Right cardiac atrium (tissue), 5 donors: ENCODE measurements around the gene JARID2. TPM values are rescaled to one million over a fixed set of nuclear protein-coding genes. Genes with fewer than 3 reads are reported as not detected.

Experiments
- ATAC-seq, 2 donors: fragments of 200-7000 bp; cut with Tn5 transposase; one replicate each; pipeline versions ENCODE4 v1.8.0 to v1.9.1; 2020; ENCODE audit warnings: moderate library complexity in 2 of 2, mild to moderate bottlenecking in 1 of 2
- DNase-seq, 3 donors: peaks; one replicate each; pipeline ENCODE4 v3.0.0-alpha.2; 2020
- H3K27ac ChIP-seq: one replicate; pipeline ENCODE4 v1.5.1; 2013; ENCODE audit warnings: mild to moderate bottlenecking, low read length, control low read depth, moderate library complexity
- H3K27me3 ChIP-seq: one replicate; pipeline ENCODE4 v1.6.1; 2013; ENCODE audit not compliant: control insufficient read depth, insufficient read depth
- H3K4me1 ChIP-seq: one replicate; pipeline ENCODE4 v1.6.1; 2013; ENCODE audit warnings: low read length; ENCODE audit not compliant: control insufficient read depth, insufficient read depth
- H3K4me3 ChIP-seq: one replicate; pipeline ENCODE4 v1.5.1; 2013; ENCODE audit warnings: low read length, control low read depth
- H3K9me3 ChIP-seq: one replicate; pipeline ENCODE4 v1.6.1; 2013; ENCODE audit warnings: low read length; ENCODE audit not compliant: control insufficient read depth
- WGBS: extraction: QIAGEN DNeasy Blood & Tissue Kit; methylation state at CpG from one replicate; pipeline ENCODE4 v1.1.7; 2013; 5-methylcytosine and 5-hydroxymethylcytosine counted together
- intact Hi-C, 4 donors: fragments of 100-400 bp; cut with DNase I; formaldehyde crosslinking; loops; one replicate each; pipeline versions ENCODE4 v1.11.0 to v1.14.0; 2022 to 2023
- polyA plus RNA-seq: library from polyadenylated mRNA; stranded (reverse); fragments of 200-250 nt; gene quantifications from one replicate; pipeline ENCODE4 v1.2.3, GENCODE V29; 2013
- total RNA-seq, 4 donors: library from RNA; stranded (reverse); fragmentation: NEBNext Ultra II Directional; extraction: Animal tissue kit (Norgen Biotek cat#: 25700); gene quantifications; one replicate each; pipeline ENCODE4 v1.2.1, GENCODE V29; 2021
- donor health status: healthy with polysubstance abuse.
- donor health status: DM: no; HTN: yes; CAD: no.
- donor health status: DM: no; HTN: no; CAD: no.
- donor health status: DM: no; HTN: yes; CAD: no; lungs with severe emphysema.
- donor health status: DM: yes; HTN: yes; CAD: no.

The JARID2 gene
- total and polyA plus RNA-seq, 5 donors, result 4.1 to 10.1 (median 9.1) TPM

DNA sequence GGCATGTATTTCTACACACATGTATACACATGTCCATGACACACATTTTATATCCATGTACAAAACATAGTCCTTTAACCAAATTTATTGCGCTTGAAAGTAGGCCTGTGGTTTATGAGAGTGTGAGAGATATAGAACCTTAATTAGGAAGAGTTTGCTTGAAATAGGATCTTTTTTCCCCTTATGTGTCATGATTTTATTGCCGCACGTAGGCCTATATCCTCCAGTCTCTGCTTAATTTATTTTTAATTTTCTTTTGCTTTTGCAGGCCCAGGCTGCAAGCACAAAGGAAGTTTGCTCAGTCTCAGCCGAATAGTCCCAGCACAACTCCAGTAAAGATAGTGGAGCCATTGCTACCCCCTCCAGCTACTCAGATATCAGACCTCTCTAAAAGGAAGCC is 205.9 kb downstream of the JARID2 start:
- ATAC-seq (no peak), DNase-seq (no peak)
- H3K9me3 ChIP-seq, result no peaks in the 10 kb centered on the region
- WGBS, result 84% methylated on average over 4 of the region's 4 CpGs
- peaks cover 22% of the 10 kb centered on the region for H3K4me1 ChIP-seq
- no peak overlapping the region for H3K27ac ChIP-seq
- no peak overlapping the region for H3K4me3 ChIP-seq
- intact Hi-C loops, result no loop called here
- no peaks in the 10 kb centered on the region for H3K27me3 ChIP-seq

DNA sequence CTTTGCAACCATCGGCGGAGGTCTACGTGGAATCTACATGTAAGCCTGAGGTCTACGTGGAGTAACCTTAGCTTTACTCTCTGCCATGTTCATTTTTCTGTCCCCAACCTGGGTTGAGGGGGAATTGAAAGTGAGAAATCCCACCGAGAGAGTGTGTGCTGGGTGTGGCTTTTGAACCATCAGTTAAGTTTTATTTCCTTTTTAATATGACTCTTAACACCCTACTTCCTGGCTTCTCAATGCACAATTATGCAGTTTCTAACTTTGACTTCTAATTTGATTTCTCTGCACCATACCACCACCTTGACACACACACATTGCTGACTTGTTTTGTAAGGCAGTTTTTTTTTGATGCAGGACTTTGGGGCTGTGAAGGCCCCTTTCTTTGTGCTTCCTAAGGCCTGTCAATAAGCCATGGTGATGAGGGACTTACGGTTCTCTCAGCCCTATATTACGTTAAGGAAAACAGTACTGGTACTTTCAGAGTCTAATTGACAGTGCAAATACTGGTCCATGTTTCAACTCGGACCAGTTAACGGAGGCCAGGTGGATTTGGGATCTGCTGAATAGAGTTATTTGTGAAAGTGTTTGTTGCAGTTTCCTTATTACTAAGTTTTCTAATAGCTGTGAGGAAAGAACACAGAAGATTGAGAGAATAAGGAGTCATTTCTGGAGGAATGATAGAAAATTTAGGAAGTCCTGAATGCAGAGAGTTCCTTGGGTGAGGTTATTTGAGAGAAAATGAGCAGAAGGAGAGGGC is 206.5 kb downstream of the JARID2 start:
- no peaks in the 10 kb centered on the region for H3K9me3 ChIP-seq
- intact Hi-C loops, result no loop called here
- ATAC-seq (no peak), DNase-seq (no peak)
- H3K4me3 ChIP-seq, result no peak overlapping the region
- H3K27ac ChIP-seq, result peak overlapping the region; percentile 79
- peaks cover 22% of the 10 kb centered on the region for H3K4me1 ChIP-seq
- 87% methylated on average over 9 of the region's 9 CpGs for WGBS
- no peaks in the 10 kb centered on the region for H3K27me3 ChIP-seq

DNA sequence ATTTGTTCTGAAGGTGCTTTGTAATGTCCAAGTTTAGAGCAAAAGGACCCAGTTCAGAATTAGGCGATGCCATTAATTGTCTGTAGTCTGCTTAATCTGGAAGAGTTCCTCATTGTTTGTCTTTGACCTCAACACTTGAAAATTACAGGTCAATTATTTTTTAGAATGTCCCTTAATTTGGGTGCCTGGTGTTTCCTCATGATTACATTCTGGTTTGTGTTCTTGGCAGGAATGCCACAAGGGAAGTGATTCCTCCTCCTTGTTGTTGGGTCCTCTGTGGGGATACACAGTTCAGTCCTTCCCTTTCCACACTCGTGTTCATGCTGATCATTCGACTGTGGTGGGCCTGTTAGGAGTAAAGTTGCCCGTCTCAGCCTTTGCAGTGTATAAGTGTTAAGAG is 207.3 kb downstream of the JARID2 start:
- intact Hi-C loops, result no loop called here
- DNase-seq (no peak), ATAC-seq (peak; percentile 40 to 61)
- no peaks in the 10 kb centered on the region for H3K27me3 ChIP-seq
- peak overlapping the region; percentile 70 for H3K27ac ChIP-seq
- 59% methylated on average over 4 of the region's 4 CpGs for WGBS
- H3K4me1 ChIP-seq, result peaks cover 22% of the 10 kb centered on the region
- no peaks in the 10 kb centered on the region for H3K9me3 ChIP-seq
- H3K4me3 ChIP-seq, result no peak overlapping the region

DNA sequence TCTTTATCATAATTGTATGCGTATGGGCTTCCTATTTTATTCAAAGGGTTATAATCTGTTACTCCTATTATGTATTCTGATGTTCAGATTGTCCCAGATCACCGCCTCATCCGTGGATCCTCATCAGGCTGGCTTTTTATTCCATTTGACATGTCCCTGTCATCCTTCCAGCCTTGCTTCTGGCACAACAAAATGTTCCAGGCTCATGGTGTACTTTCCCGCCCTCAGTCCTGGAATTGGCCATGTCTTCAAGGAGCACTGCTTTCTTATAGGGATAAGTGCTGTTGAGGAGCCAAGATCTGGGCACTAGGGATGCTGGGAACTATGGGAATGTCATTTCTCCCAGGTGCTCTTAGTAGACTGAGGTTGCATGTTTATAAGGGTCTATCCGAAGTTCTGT is 207.8 kb downstream of the JARID2 start:
- WGBS, result 58% methylated on average over 5 of the region's 5 CpGs

DNA sequence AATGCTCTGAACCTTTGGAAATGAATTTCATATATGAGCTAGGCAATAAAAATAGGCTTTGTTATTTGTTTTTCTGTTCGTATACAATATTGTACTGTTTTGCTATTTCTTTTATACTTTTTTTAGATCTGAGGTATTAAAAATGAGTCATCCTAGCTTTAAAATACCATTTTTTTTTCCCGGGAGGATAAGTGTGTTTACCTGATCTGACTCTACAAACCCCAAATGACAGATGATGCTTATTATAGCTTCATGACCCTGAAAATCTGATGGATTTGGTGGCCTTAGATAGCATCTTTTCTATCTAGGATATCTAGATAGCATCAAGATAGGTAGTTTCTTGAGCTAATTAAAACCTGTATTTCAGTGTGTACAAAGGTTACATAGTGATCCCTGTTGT is 210.6 kb downstream of the JARID2 start:
- Histone ChIP-seq H3K27me3 (no peaks in the 10 kb centered on the region), H3K27ac (no peak overlapping the region), H3K9me3 (no peaks in the 10 kb centered on the region), H3K4me3 (no peak overlapping the region), H3K4me1 (peaks cover 22% of the 10 kb centered on the region)
- 75% methylated on average over 2 of the region's 2 CpGs for WGBS
- ATAC-seq (no peak), DNase-seq (no peak)
- intact Hi-C loops, result no loop called here

More for the DNA sequence above, 207.8 kb downstream of the JARID2 start:
- Histone ChIP-seq H3K4me1 (peaks cover 22% of the 10 kb centered on the region), H3K4me3 (no peak overlapping the region), H3K27me3 (no peaks in the 10 kb centered on the region), H3K27ac (peak overlapping the region; percentile 70), H3K9me3 (no peaks in the 10 kb centered on the region)
- DNase-seq (peak in 1 of 3 donors; percentile 71), ATAC-seq (peak; percentile 76 to 82)
- intact Hi-C loops, result no loop called here

DNA sequence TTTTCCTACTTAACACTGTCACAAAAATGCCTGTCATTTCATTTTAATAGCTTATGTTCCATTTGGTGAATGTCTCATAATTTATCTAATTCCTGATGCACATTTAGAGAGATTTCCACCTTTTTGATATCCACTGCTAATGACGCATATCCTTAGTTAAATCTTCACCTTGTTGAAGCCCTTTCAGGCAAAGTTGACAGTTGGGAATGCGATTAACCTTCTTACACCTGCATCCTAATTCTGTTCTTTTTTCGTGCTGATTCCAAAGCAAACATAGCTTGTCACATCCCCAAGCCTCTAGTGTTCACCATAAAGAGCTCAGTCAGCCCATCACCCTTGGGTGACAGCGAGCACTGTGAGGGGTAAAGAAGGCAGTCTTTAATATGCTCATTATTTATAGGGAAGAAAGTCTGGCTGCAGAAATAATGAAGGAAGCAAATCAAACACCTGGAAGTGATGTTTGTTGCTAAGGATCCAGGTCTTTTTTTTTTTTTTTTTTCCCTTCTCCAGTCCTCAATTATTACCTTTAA is 211.3 kb downstream of the JARID2 start:
- WGBS, result 72% methylated on average over 4 of the region's 4 CpGs
- ATAC-seq (no peak), DNase-seq (no peak)
- H3K9me3 ChIP-seq, result no peaks in the 10 kb centered on the region
- intact Hi-C loops, result no loop called here
- H3K4me3 ChIP-seq, result no peak overlapping the region
- H3K4me1 ChIP-seq, result peaks cover 20% of the 10 kb centered on the region
- H3K27me3 ChIP-seq, result no peaks in the 10 kb centered on the region
- no peak overlapping the region for H3K27ac ChIP-seq

DNA sequence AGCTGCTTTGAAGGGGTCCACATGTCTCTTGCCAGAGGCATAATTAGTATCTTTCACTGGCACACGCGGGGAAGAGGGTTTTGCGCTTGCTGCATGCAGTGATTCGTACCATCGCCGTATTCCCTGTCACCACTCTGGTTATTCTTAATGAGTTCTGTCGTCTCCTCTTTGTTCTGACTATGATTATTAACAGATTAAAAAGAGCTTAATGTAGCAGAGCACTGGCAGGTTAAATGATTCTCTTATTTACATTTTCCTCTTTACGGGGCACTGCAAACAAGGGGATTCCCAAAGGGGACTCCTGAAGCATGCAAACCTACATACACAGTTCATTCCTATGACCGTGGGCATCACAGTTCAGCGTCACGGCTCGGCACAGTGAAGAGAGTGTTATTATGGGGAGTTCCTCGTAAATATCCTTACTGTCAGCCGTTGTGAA is 212.2 kb downstream of the JARID2 start:
- Histone ChIP-seq H3K4me1 (peaks cover 18% of the 10 kb centered on the region), H3K27me3 (no peaks in the 10 kb centered on the region), H3K27ac (no peak overlapping the region), H3K9me3 (no peaks in the 10 kb centered on the region), H3K4me3 (peak overlapping the region; percentile 6)
- WGBS, result 59% methylated on average over 14 of the region's 14 CpGs
- DNase-seq, result no peak
- intact Hi-C loops, result no loop called here
- ATAC-seq, result no peak

DNA sequence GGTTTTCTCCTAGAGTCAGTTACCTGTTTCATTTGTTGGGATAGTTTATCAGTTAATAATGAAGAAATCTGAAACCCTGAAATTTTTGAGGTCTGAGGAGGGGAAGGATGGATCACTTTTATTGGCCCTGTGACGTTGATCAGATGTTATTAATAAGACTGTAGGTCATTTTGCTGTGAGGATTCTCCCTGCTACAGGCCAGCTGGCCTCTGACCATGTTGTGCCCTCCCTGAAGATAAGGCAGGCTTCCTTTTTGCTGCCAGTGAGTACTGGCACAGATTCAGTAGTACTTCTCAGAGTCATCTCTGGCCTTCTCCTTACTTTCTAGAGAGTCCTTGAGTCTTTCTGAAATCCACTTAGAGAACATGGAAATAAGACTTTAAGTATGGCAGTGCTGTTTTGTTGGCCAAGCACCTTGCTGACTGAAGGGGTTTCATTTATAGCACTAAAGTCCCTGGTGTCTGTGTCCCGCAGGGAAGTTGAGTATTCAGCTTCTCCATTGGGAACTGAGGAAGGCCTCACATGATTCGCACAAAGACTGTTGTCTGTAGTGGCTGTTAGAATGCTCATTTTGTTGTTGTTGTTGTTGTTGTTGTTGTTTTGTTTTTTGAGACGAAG is 214.3 kb downstream of the JARID2 start:
- WGBS, result 90% methylated on average over 4 of the region's 4 CpGs
- intact Hi-C loops, result no loop called here
- H3K27ac ChIP-seq, result no peak overlapping the region
- no peak overlapping the region for H3K4me3 ChIP-seq
- no peaks in the 10 kb centered on the region for H3K9me3 ChIP-seq
- peak in 1 of 2 donors; percentile 36 for ATAC-seq
- H3K27me3 ChIP-seq, result no peaks in the 10 kb centered on the region
- no peak for DNase-seq
- H3K4me1 ChIP-seq, result peaks cover 10% of the 10 kb centered on the region

DNA sequence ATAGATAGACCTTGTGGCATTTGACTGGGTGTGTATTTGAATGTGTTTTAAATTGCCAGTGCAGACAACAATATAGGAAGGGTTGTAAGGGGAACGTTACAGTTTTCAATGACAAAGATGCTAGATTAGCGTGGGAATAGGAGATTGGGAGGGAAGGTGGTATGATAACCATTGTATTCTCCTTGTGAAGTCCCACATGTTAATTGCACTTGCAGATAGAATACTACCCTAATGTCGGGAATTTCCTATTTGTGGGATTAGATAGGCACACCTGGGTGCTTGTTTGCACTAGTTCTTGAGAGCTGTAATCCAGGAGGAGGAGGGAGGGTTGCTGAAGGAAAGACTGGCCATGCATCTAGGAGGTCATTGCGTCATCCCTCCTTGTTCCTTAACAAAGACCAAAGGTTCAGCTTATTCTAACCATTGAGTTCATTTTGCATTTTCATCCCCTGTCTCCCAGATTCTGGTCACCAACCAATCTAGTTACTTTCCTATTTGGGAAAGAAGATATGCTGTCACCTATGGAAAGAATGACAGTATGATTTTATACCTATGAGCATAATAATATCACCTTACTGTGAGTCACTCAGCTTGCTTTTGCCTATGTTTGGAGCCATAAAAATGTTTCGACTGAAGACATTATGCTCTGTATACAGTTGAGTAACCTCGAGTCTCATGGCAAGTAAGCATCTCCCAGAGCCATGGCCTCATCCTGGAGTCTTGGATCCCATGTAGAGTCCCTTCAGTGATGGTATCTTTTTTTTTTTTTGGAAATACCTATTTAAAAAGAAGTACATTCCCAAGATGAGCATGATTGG is 215.5 kb downstream of the JARID2 start:
- Histone ChIP-seq H3K9me3 (no peaks in the 10 kb centered on the region), H3K4me3 (no peak overlapping the region), H3K27me3 (no peaks in the 10 kb centered on the region), H3K4me1 (peaks cover 10% of the 10 kb centered on the region), H3K27ac (no peak overlapping the region)
- 91% methylated on average over 6 of the region's 6 CpGs for WGBS
- ATAC-seq (no peak), DNase-seq (no peak)
- intact Hi-C loops, result no loop called here

DNA sequence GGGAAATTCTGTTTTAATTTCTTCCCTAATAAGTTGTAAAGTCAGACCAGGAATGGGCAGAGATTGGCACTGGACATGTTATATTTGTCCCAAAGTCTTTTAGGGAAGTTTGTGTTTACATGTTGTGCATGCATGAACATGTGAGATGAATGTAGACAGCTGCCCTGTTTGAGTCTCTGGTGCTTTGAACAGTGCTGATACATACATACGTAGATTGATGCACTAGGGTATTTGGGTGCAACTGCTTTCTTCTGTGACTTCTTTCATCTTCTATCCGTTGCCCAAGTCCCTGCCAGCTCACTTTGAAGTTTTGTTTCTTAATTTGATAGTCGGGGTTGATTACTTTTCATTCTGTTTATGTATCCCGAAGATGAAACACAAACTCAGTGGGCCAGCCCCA is 216.4 kb downstream of the JARID2 start:
- ATAC-seq (no peak), DNase-seq (no peak)
- intact Hi-C loops, result no loop called here
- Histone ChIP-seq H3K4me1 (peaks cover 10% of the 10 kb centered on the region), H3K27ac (no peak overlapping the region), H3K4me3 (no peak overlapping the region), H3K27me3 (no peaks in the 10 kb centered on the region), H3K9me3 (no peaks in the 10 kb centered on the region)
- 71% methylated on average over 4 of the region's 4 CpGs for WGBS
